GM18505 (cell line): ENCODE measurements around the gene S100A14.

Experiments
- ATAC-seq: cut with Tn5 transposase; IDR thresholded peaks from one replicate; pipeline ENCODE4 v1.9.1; 2021; ENCODE audit not compliant: unreplicated experiment
- POLR2A ChIP-seq: IDR thresholded peaks from 4 replicates; pipeline ENCODE4 v1.6.1; 2011; ENCODE audit warnings: borderline replicate concordance; ENCODE audit not compliant: insufficient read depth, insufficient read length; ENCODE audit errors: extremely low read depth

The S100A14 gene

GRCh38 chr1:153619171-153619570, 3.0 kb upstream of the S100A14 start:
- no peak for TF ChIP-seq POLR2A
- no peak for ATAC-seq

- no peak for TF ChIP-seq POLR2A
- no peak for ATAC-seq
Measured at GRCh38 chr1:153617663-153618062, 1.5 kb upstream of the S100A14 start.

- no peak for ATAC-seq
- TF ChIP-seq POLR2A = no peak
Measured at GRCh38 chr1:153616917-153617311, 789 bp upstream of the S100A14 start.

- TF ChIP-seq POLR2A = no peak
- ATAC-seq = no peak
Measured at GRCh38 chr1:153615406-153615805, 719 bp downstream of the S100A14 start.

- TF ChIP-seq POLR2A = no peak
- ATAC-seq = no peak
Measured at GRCh38 chr1:153614906-153615305, 1.2 kb downstream of the S100A14 start.

GRCh38 chr1:153614189-153614900, 1.8 kb downstream of the S100A14 start:
- no peak for ATAC-seq
- no peak for TF ChIP-seq POLR2A

- ATAC-seq = no peak
- TF ChIP-seq POLR2A = no peak
Measured at GRCh38 chr1:153613406-153613805, 2.7 kb downstream of the S100A14 start.

GRCh38 chr1:153612755-153613331, 3.3 kb downstream of the S100A14 start, which contains the start of gene S100A16:
Gene S100A16, minus strand, starts transcription at chr1:153613137. Its CDS starts 4,986 bp downstream, at chr1:153608151.
- no peak for ATAC-seq
- TF ChIP-seq POLR2A = no peak

GRCh38 chr1:153612111-153612754, 3.9 kb downstream of the S100A14 start:
- no peak for ATAC-seq
- no peak for TF ChIP-seq POLR2A

GRCh38 chr1:153611356-153611755, 4.8 kb downstream of the S100A14 start:
- no peak for TF ChIP-seq POLR2A
- no peak for ATAC-seq

- no peak for TF ChIP-seq POLR2A
- ATAC-seq = no peak
Measured at GRCh38 chr1:153610811-153611301, 5.3 kb downstream of the S100A14 start.

- ATAC-seq = no peak
- TF ChIP-seq POLR2A = no peak
Measured at GRCh38 chr1:153610334-153610733, 5.8 kb downstream of the S100A14 start.

GRCh38 chr1:153609585-153609907, 6.6 kb downstream of the S100A14 start:
- no peak for ATAC-seq
- TF ChIP-seq POLR2A = no peak
